GM19455 (cell line): ENCODE data around the gene ZNHIT1.

Experiments
- ATAC-seq: cut with Tn5 transposase; IDR thresholded peaks from one replicate; pipeline ENCODE4 v1.9.1; 2021; ENCODE audit not compliant: unreplicated experiment

Gene ZNHIT1

GRCh38 chr7:101217388-101218235 is at the start of gene ZNHIT1, which contains the start of gene PLOD3:
TSS of gene ZNHIT1 (plus strand) at chr7:101218165. CDS start at chr7:101218196, 31 bp downstream.
TSS of gene PLOD3 (minus strand) at chr7:101217581. CDS start at chr7:101217274, 307 bp downstream.
- ATAC-seq, result peak; percentile 70

- ATAC-seq, result no peak
Measured at GRCh38 chr7:101168412-101169049, 49.4 kb upstream of the ZNHIT1 start.

- no peak for ATAC-seq
Measured at GRCh38 chr7:101169110-101169837, 48.7 kb upstream of the ZNHIT1 start.

GRCh38 chr7:101169838-101170551 is 48.0 kb upstream of the ZNHIT1 start:
- ATAC-seq, result no peak

GRCh38 chr7:101170617-101171441 is 47.1 kb upstream of the ZNHIT1 start:
- no peak for ATAC-seq

- ATAC-seq, result no peak
Measured at GRCh38 chr7:101171442-101171837, 46.5 kb upstream of the ZNHIT1 start.

GRCh38 chr7:101172005-101172853 is 45.7 kb upstream of the ZNHIT1 start:
- ATAC-seq, result no peak

GRCh38 chr7:101172854-101173751 is 44.9 kb upstream of the ZNHIT1 start:
- ATAC-seq, result no peak

- ATAC-seq, result peak; percentile 52
Measured at GRCh38 chr7:101173752-101174244, 44.2 kb upstream of the ZNHIT1 start.

- no peak for ATAC-seq
Measured at GRCh38 chr7:101174322-101174854, 43.6 kb upstream of the ZNHIT1 start.

- no peak for ATAC-seq
Measured at GRCh38 chr7:101175664-101176063, 42.3 kb upstream of the ZNHIT1 start.

GRCh38 chr7:101177644-101178043 is 40.3 kb upstream of the ZNHIT1 start:
- ATAC-seq, result no peak

- ATAC-seq, result no peak
Measured at GRCh38 chr7:101179117-101179516, 38.8 kb upstream of the ZNHIT1 start.

- ATAC-seq, result no peak
Measured at GRCh38 chr7:101179713-101180112, 38.3 kb upstream of the ZNHIT1 start.

- ATAC-seq, result no peak
Measured at GRCh38 chr7:101180130-101180755, 37.7 kb upstream of the ZNHIT1 start, which contains the start of gene NAT16. TSS of gene NAT16 (minus strand) at chr7:101180293. CDS start at chr7:101174807, 5,486 bp downstream.

- no peak for ATAC-seq
Measured at GRCh38 chr7:101185258-101185839, 32.6 kb upstream of the ZNHIT1 start.

- no peak for ATAC-seq
Measured at GRCh38 chr7:101186194-101186593, 31.8 kb upstream of the ZNHIT1 start.
